Adipocyte (in vitro differentiated cells): Measurements from ENCODE around the gene RNPEPL1.
"Not testable (repeated sequence)": the region's sequence is repeated elsewhere in the genome, so short reads cannot be mapped to it uniquely, and the experiment has no call there.

Experiments
- DNase-seq: peaks from one replicate; pipeline ENCODE4 v3.0.0-alpha.2; 2015; ENCODE audit warnings: low read depth
- H3K27me3 ChIP-seq: replicated peaks from 2 replicates; pipeline ENCODE4 v1.7.0; 2013; ENCODE audit warnings: mild to moderate bottlenecking, low read length, moderate library complexity; ENCODE audit not compliant: control insufficient read depth, insufficient read depth
- H3K36me3 ChIP-seq: 2 replicates; pipeline ENCODE4 v1.7.0; 2013; ENCODE audit warnings: low read length, mild to moderate bottlenecking, moderate library complexity; ENCODE audit not compliant: control insufficient read depth, insufficient read depth, severe bottlenecking
- H3K4me1 ChIP-seq: 2 replicates; pipeline ENCODE4 v1.7.0; 2013; ENCODE audit warnings: mild to moderate bottlenecking, low read length, moderate library complexity; ENCODE audit not compliant: control insufficient read depth, insufficient read depth
- H3K4me3 ChIP-seq: 2 replicates; pipeline ENCODE4 v1.7.0; 2013; ENCODE audit warnings: mild to moderate bottlenecking, low read length, moderate library complexity
- H3K9ac ChIP-seq: 2 replicates; pipeline ENCODE4 v1.7.0; 2013; ENCODE audit warnings: mild to moderate bottlenecking, low read length, moderate library complexity
- H3K9me3 ChIP-seq: 2 replicates; pipeline ENCODE4 v1.7.0; 2013; ENCODE audit warnings: mild to moderate bottlenecking, low read length, moderate library complexity; ENCODE audit not compliant: control insufficient read depth

RNPEPL1 gene

GRCh38 chr2:240525802-240526201, 42.5 kb upstream of the RNPEPL1 start:
- Histone ChIP-seq H3K27me3 (no peaks in the 10 kb centered on the region), H3K36me3 (peaks cover 23% of the 10 kb centered on the region), H3K9ac (no peak overlapping the region), H3K9me3 (peaks cover 7% of the 10 kb centered on the region), H3K4me3 (no peak overlapping the region), H3K4me1 (no peaks in the 10 kb centered on the region)
- DNase-seq, result no peak

GRCh38 chr2:240526521-240526920, 41.8 kb upstream of the RNPEPL1 start:
- H3K9me3 ChIP-seq, result peaks cover 14% of the 10 kb centered on the region

GRCh38 chr2:240527153-240527750, 41.0 kb upstream of the RNPEPL1 start:
- Histone ChIP-seq H3K27me3 (no peaks in the 10 kb centered on the region), H3K36me3 (peaks cover 30% of the 10 kb centered on the region), H3K9me3 (peaks cover 22% of the 10 kb centered on the region), H3K4me1 (no peaks in the 10 kb centered on the region), H3K4me3 (no peak overlapping the region), H3K9ac (no peak overlapping the region)
- DNase-seq, result no peak

More at GRCh38 chr2:240526521-240526920, 41.8 kb upstream of the RNPEPL1 start:
- no peak for DNase-seq
- H3K36me3 ChIP-seq, result peaks cover 29% of the 10 kb centered on the region
- no peaks in the 10 kb centered on the region for H3K27me3 ChIP-seq
- H3K9ac ChIP-seq, result no peak overlapping the region
- no peaks in the 10 kb centered on the region for H3K4me1 ChIP-seq
- no peak overlapping the region for H3K4me3 ChIP-seq

GRCh38 chr2:240528406-240529040, 39.8 kb upstream of the RNPEPL1 start:
- Histone ChIP-seq H3K4me1 (no peaks in the 10 kb centered on the region), H3K9ac (no peak overlapping the region), H3K36me3 (peaks cover 22% of the 10 kb centered on the region), H3K9me3 (peaks cover 28% of the 10 kb centered on the region), H3K27me3 (no peaks in the 10 kb centered on the region), H3K4me3 (no peak overlapping the region)
- no peak for DNase-seq

GRCh38 chr2:240529344-240529999, 38.8 kb upstream of the RNPEPL1 start:
- Histone ChIP-seq H3K4me3 (no peak overlapping the region), H3K36me3 (peaks cover 18% of the 10 kb centered on the region), H3K9me3 (peaks cover 28% of the 10 kb centered on the region), H3K9ac (no peak overlapping the region), H3K27me3 (no peaks in the 10 kb centered on the region), H3K4me1 (no peaks in the 10 kb centered on the region)
- DNase-seq, result no peak

GRCh38 chr2:240530181-240530580, 38.1 kb upstream of the RNPEPL1 start:
- Histone ChIP-seq H3K9ac (no peak overlapping the region), H3K4me1 (no peaks in the 10 kb centered on the region), H3K27me3 (no peaks in the 10 kb centered on the region), H3K36me3 (peaks cover 18% of the 10 kb centered on the region), H3K4me3 (no peak overlapping the region), H3K9me3 (peaks cover 25% of the 10 kb centered on the region)
- no peak for DNase-seq

- DNase-seq, result no peak
- H3K4me3 ChIP-seq, result no peak overlapping the region
- H3K36me3 ChIP-seq, result peaks cover 18% of the 10 kb centered on the region
- no peaks in the 10 kb centered on the region for H3K27me3 ChIP-seq
- H3K9ac ChIP-seq, result no peak overlapping the region
- H3K9me3 ChIP-seq, result peaks cover 23% of the 10 kb centered on the region
- H3K4me1 ChIP-seq, result no peaks in the 10 kb centered on the region
Measured at GRCh38 chr2:240531038-240531437, 37.2 kb upstream of the RNPEPL1 start.

GRCh38 chr2:240532031-240532775, 36.1 kb upstream of the RNPEPL1 start:
- H3K9ac ChIP-seq, result no peak overlapping the region

GRCh38 chr2:240538031-240538780, 30.1 kb upstream of the RNPEPL1 start:
- Histone ChIP-seq H3K4me3 (no peak overlapping the region), H3K4me1 (no peaks in the 10 kb centered on the region), H3K9ac (no peak overlapping the region), H3K36me3 (peaks cover 9% of the 10 kb centered on the region), H3K9me3 (no peaks in the 10 kb centered on the region), H3K27me3 (no peaks in the 10 kb centered on the region)
- DNase-seq, result no peak

More at GRCh38 chr2:240532031-240532775, 36.1 kb upstream of the RNPEPL1 start:
- no peak for DNase-seq
- Histone ChIP-seq H3K4me3 (no peak overlapping the region), H3K27me3 (no peaks in the 10 kb centered on the region), H3K36me3 (peaks cover 16% of the 10 kb centered on the region), H3K9me3 (peaks cover 23% of the 10 kb centered on the region), H3K4me1 (no peaks in the 10 kb centered on the region)

- not testable (repeated sequence) for H3K9ac ChIP-seq, H3K36me3 ChIP-seq, H3K9me3 ChIP-seq, H3K4me1 ChIP-seq, H3K4me3 ChIP-seq, H3K27me3 ChIP-seq, DNase-seq
Measured at GRCh38 chr2:240539101-240539500, 29.2 kb upstream of the RNPEPL1 start.
